Activated T-cell treated with anti-CD3 and anti-CD28 coated beads, Interleukin-2, amount 50 U/mL, for 48 hours (primary cell): ENCODE data around the gene UBE2E2.

Source experiments
- DNase-seq, 2 experiments: peaks; one replicate each; pipeline ENCODE4 v3.0.0-alpha.2; 2020

Gene UBE2E2

DNA sequence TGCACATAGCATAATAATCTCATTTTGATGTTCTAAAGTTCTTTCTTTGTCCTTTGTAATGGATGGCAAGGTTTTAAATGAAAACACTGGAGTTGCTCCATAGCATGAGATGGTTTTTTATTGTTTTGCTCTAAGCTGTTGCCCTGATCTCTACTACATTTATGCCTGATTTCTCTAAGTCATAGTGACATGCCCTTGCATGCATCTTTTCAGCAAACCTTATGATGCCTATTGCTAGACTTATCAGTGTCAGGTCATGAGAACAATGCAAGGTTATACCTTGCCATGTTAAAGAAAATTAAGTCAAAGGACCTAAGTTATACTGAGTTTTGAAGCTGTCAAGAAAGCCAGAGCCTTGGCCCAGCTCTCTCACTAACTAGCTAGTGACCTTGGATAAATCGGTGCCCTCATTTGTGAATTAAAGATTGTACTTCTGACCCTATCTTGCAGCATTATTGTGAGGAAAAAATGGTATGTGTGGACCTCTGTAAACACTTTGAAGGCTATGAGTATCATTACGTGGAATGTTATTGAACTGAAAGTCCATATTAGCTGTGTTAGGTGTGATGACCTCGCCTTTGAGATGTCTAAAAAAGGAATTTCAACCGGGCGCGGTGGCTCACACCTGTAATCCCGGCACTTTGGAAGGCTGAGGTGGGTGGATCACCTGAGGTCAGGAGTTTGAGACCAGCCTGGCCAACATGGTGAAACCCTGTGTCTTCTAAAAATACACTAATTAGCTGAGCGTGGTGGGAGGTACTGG is 346.2 kb downstream of the UBE2E2 start:
- no peak for DNase-seq

DNA sequence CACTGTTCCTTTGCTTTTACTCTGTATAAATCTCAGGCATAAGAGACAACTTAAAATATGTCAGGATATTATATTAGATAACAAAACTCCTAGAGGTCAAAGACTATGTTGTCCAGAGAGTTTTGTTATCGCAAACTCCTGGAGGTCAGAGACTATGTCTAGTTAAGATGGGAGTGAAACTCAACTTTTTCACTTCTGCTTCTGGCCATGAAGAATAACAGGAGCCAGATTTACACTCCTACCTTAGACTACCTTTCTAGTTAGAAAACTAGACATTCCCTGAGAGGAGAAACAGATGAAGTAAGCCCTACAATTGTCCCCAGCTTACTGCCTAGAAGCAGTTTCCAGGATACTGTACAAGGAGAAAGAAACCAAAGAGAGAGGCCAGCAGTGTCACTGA is 347.3 kb downstream of the UBE2E2 start:
- no peak for DNase-seq

DNA sequence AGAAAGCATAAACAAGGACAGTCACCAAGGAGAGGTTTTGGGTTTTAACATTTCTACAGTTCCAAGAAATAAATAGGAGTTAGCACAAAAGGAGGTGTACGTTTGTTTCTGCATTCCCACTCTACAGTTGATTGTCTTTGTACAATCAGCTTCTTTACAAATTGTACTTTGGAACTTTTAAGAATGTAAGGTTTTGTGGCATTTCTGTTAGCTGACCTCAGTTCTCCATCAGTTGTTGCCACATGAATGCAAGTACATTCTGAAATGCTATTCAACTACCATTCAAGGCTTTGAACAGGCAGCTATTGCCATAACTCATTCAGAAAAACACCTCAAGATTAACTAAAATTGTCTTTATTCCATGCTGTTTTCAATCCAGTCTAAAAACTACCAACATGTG is 349.4 kb downstream of the UBE2E2 start:
- no peak for DNase-seq

DNA sequence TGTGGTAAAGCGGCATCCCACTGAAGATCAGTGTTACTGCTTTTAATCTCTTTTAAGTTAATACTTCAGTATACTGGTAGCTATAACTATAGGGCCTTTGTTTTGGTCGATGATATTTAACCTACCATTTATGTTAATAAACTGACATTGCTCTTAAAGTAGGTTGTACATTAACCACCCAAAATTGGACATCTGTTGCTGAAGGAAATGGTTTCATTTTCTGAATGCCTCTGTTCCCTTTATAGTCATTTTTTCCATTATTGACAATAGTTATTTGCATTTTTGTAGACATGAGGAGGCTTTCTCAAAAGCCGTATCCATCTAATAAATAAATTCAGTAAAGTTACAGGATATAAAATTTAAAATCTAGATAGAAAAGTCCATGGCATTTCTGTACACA is 350.2 kb downstream of the UBE2E2 start:
- no peak for DNase-seq

DNA sequence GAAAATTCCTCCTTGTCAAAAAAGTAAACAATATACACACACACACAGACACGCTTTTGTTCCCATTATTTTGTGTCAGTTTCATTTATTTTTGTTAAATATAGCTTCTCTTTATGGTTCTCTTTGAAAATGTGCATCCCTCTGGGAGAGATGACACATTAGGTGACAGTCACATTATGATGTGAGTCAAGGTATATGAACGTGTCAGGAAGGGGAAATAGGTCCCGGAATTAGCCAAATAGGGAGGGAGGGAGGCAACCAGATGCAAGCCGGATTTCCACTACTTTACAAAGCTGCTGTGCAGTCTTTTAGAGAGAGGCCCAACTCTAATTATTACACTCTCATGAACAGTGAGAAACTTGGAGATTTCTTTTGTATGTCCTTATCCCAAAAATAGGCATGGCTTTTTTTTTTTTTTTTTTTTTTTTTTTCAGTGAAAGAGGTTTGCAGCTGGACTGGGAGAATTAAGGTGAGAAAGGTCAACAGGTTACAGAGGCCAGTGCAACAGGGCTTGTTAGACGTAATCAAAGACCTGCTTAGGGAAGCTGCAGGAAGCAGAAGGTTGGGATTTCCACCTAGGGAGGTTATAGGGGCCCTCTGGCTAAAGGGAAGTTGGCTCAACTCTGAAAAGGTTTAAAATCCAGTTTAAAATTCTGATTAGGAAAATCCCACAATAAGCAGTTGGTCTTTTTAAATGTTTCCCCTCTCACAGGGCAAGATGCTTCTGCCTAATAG is 362.1 kb downstream of the UBE2E2 start:
- DNase-seq = no peak

DNA sequence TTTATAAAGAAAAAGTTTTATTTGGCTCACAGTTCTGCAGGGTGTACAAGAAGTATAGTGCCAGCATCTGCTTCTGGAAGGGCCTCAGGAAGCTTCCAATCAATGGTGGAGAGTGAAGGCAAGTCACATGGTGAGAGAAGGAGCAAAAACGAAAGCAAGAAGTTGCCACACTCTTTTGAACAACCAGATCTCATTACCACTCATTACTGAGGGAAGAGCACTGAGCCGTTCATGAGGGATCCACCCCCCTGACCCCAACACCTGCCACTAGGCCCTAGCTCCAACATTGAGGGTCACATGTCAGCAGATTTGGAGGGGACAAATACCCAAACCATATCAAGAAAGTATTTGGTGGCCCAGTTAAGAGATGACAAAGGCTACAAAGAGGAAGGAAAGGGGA is 363.4 kb downstream of the UBE2E2 start:
- DNase-seq = no peak

DNA sequence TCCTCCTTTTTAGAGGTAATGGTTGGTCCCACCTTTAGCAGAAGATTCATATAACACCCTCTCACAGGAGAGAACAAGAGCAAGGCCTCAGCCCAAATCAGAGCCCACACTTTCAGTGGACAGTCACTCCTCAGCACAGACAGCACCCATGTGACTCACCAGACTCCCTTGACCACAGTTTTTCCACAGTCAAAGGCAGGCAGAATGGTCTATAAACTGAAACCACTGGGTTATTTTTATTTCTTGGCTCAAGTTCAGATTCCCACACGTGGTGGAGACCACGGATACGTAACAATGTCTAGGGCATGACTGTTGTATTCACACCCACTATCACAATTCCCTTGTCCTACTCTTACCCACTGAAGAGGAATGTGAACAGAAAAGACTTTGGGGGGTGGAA is 364.8 kb downstream of the UBE2E2 start:
- no peak for DNase-seq

DNA sequence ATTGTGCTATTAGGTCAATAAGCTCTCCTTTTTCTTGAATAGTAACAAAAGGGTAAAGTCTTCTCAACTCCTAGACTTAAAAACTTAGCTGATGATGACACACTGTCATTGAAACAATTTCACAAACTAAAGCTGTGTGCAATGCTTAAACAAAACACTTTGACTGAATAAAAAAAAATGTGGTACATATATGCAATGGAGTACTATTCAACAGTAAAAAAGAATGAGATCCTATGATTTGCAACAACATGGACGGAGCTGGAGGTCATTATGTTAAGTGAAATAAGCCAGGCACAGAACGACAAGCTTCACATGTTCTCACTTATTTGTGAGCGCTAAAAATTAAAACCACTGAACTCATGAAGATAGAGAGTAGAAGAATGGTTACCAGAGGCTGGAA is 370.7 kb downstream of the UBE2E2 start:
- DNase-seq = no peak

DNA sequence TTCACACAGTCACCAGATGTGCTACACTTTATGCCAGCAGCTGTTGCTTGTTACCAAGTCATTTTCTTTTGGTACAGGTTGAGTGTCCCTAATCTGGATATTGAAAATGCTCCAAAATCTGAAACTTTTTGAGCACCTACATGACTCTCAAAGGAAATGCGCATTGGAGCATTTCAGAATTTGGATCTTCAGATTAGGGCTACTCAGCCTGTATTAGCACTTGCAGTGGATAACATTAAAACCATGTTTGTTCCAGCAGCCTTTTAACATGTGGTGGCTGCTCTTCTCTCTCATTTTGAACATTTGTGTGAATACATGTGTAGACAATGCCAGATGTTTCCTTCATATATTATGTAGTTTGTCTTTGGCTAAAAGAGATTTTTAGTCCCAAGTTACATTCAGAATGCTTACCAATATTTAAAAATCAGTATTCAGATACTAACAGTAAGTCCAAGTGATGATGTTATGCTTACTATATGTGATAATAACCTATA is 371.7 kb downstream of the UBE2E2 start:
- DNase-seq = no peak

DNA sequence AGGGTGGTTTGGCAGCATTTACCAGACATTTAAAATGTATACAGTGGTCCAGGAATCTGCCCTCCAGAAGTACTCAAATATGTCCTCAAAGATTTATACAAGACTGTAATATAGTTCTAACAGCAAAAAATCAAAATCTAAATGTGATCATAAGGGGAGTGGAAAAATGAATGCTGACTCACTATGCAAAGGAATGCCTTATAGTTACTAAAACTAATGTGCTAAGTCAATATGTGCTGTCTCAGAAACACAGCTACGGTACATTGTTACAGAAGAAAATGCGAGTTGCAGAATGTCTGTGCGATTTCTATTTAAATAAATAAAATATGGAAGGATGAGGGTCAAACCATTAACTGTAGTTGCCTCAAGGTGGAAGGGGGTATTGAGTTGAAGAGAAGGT is 372.6 kb downstream of the UBE2E2 start:
- no peak for DNase-seq

DNA sequence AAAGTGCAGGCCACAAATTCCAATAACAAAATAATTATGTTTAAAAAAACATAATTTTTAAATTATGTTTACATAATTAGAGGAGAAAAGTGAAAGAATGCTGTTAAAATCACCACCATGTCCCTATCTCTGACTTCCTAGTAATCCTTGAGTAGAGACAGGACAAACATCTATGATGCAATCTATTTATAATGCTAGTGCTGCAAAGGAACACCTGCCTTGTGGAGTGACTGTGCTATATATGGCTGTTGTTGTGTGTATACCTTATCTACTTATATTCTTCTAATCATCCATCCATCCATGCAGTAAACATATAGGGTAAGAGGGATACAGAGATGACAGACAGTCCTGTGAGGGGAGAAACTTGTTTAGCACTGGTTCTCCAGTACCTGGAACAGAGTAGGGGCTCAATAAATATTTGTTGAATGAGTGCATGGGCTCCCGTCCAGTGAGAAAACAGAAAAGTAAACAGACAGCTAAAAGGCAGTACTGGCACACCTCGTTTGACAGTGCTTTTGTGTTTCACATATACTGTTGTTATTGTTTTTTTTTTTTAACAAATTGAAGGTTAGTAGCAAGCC is 373.3 kb downstream of the UBE2E2 start:
- DNase-seq = no peak

DNA sequence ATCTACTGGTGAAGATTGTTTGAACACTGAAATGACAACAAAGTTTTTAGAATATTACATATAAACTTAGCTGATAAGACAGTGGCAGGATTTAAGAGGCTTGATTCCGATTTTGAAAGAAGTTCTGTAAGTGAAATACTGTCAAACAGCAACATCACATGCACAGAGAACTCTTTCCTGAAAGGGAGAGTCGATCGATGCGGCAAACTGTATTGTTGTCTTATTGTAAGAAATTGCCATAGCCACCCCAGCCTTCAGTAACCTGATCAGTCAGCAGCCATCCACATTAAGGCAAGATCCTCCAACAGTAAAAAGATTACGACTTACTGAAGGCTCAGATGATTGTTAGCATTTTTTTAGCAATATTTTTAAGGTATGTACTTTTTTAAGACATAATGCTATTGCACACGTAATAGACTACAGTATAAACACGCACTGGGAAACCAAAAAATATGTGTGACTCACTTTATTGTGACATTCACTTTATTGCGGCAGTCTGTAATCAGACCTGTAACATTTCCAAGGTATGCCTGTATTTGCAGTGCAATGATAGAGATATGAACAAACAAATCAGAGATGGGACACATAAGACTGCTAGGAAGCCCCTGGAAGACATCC is 377.1 kb downstream of the UBE2E2 start:
- DNase-seq = no peak

DNA sequence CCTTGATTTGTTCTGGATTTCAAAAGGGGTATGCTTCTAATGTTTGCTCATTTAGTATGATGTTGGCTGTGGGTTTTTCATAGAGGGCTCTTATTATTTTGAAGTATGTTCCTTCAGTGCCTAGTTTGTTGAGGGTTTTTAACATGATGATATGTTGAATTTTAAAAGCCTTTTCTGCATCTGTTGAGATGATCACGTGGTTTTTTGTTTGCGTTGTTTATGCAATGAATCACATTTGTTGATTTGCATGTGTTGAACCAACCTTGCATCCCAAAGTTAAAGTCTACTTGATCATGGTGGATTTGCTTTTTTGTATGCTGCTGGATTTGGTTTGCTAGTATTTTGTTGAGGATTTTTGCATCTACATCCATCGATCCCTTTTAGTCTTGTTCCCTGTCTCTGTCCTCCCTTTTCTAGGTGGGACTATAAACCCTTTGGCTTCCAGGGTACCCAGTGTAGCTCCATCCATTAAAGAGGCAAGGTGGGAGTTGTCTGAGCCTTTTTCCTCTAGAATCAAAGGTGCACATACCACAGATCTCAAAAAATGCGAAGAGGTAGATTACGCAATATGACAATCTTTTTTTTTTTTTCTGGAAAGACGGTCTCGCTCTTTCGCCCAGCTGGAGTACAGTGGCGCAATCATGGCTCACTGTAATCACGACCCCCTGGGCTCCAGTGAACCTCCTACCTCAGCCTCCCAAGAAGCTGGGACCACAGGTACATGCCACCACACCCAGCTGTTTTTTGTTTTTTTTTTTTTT is 381.0 kb downstream of the UBE2E2 start:
- DNase-seq = no peak

DNA sequence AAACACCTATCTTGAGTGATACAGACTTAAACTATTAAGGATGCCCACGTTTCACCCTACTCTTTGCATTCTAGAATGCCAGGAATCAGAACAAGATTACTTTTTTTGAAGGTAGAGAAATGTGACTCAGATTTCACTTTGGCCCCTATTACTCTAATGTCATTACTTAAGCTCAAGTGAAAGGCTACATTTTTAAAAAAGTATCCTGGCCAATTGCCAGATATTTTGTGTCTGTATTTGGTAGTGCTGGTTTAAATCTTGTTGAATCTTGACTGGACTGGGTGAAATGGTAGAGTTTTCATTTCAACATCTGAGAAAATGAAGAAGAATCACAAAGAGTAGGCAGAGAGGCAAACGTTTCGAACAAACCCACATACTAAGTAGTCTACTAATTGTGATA is 384.4 kb downstream of the UBE2E2 start:
- DNase-seq = no peak

DNA sequence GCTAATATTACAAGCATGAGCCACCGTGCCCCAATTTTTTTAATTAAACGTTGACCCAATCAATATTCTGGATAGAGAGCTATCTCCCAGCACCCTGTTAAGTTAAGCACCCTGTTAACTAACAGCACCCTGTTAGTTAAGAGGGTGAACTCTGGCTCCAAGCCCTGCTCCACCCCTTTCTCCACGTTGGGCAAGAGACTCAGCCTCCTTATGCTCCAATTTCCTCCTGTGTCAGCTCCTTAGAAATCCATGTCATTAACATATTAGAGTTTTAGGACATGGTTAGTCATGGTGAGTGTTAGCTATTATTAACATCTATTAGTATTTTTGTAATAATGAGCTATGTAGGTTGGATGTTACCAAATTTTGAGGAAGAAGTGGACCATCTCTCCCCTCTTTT is 385.4 kb downstream of the UBE2E2 start:
- DNase-seq = no peak

DNA sequence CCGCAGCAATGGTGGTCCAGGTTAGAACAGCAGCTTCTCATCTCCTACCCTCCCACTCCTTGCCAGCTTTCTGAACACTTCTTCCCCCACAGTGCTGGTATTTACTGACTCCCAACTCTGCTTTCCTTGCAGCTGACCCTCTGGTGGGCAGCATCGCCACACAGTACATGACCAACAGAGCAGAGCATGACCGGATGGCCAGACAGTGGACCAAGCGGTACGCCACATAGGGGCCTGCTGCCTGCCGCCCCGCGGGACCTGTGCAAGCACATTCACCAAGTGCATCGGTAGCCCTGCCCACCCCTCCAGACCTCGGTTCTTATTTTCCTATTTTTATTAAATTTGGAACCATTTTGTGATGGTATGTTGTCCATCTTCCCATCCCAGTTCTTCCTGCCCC is 386.5 kb downstream of the UBE2E2 start:
- no peak for DNase-seq

DNA sequence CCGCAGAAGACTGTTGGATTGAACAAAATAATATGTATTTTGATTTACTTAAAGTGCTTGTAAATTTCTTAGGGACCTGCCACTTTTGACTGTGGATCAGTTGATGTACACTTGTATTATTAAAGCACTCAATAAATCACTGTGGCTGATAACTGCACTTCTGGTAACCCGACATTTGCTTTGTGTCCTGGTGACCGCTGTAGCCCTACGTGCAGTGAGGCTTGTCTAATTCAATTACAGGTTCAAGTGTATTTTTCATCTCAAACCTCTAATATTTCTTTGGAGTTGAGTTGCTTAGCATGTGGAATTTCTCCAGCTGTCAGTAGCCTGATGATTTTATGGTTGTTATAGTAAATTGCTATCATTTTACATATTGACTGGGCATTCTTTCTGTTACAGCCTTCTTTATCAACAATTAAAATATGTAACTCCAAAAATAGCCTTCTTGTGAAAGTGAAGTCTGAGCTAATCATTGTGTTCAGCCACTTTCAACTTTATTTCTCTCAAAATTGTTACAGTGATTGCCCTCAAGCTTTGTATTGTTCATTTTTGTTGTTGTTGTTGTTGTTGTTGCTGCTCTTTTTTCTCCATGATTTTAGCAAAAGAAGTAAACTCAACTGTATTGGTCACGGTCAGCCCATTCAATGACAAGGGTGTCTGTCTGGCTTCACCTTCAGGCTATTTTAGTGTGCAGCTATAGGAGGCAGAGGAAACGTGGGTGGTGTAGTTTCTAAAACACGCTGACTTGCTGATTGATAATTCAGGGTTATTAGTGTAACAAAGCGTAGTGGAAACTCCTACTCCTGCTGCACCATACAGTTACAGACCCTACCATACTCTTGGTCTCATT is 387.5 kb downstream of the UBE2E2 start:
- no peak for DNase-seq

DNA sequence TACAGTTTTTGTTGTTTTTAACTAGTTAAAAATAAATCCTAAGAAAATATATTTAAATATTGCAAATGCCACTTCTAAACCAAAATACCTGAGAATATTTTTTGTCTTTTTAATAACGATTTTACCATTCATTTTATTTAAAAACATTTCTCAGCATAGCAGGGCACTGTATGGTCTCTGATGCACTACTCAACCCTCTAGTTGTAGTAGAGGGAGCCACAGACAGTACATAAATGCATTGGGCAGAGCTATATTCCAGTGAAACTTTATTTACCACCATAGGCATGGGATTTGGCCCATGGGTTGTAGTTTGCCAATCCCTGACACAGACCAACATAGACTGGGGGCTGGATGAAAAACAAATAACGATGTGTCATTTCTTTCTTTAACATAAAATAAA is 388.2 kb downstream of the UBE2E2 start:
- DNase-seq = no peak

DNA sequence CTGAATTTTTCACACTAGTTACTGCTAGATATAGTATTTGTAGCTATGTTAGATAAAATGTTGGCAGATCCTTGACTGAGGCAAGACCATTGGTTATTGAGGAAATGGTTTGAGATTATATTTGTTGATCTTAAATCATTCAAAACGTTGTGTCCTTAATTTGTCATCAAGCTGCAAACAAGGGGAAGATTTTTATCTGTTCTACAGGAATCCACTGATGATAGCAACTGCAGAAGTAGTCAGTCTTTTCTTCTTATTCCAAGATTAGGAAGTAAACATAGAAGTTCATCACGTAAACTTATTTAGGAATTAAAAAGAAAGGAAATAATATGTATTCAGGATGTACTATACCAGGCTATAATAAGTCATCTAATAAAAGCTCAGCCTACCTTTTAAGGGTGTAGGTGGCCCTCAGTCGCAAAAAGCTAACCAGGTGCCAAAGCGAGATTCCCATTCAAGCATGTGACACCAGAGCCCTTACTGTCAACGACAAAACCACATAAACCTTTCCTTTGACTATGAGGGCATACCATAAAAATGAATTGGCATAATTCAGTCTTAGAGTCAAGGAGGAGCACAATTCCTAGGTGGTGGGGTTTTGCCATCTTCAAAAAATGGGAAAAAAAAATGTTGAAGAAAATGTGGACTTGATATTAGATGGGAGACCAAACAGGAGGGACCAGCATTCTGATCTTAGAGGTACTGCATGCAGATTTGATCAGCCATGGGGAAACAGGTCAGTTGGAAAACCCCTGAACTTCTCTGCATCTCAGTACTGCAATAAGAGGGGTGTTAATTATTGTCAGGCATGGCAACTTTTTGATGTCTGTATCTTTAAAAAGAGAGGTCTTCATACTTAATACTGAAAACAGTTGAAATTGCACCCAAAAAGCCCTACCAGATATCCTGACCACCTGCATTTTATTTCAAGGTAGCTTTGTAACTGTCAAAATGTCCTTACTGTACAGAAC is 390.1 kb downstream of the UBE2E2 start:
- DNase-seq = no peak

DNA sequence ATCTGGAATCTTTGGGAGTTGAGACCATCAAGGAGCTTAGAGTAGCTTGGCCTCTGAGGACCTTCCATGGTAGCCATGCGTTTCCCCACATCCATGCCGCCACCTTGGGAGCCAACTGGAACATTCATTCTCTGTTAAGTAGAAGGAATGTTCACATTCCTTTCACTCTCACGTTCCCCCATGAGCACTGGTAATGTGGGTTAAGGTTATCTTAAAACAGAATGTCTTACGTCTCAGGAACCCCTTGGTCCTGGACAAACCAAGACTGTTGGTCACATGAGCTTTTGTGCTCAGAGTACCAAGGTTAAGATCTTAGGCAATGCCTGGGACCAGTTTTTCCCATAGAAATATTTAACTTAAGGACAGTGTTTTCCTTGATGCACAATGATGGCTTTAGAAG is 390.9 kb downstream of the UBE2E2 start:
- no peak for DNase-seq
